Hepatocyte (in vitro differentiated cells): ENCODE results near the gene VOPP1. TPM values are rescaled to one million over a fixed set of nuclear protein-coding genes. Genes with fewer than 3 reads are reported as not detected.

Source experiments
- DNase-seq: peaks from one replicate; pipeline ENCODE4 v3.0.0-alpha.2; 2016; ENCODE audit warnings: low spot score
- H2AFZ ChIP-seq: fragments of 200-600 bp; sonication (generic); 2 replicates; pipeline ENCODE4 v1.6.0; 2016; ENCODE audit warnings: antibody characterized with exemption, mild to moderate bottlenecking
- H3K27ac ChIP-seq: fragments of 200-600 bp; sonication (generic); 2 replicates; pipeline ENCODE4 v1.5.1; 2016; ENCODE audit warnings: mild to moderate bottlenecking
- H3K27me3 ChIP-seq: fragments of 200-600 bp; sonication (generic); 2 replicates; pipeline ENCODE4 v1.6.1; 2016
- H3K36me3 ChIP-seq: fragments of 200-600 bp; sonication (generic); replicated peaks from 2 replicates; pipeline ENCODE4 v1.5.1; 2016; ENCODE audit warnings: low read depth; ENCODE audit not compliant: insufficient read depth
- H3K4me1 ChIP-seq: fragments of 200-600 bp; sonication (generic); 2 replicates; pipeline ENCODE4 v1.5.1; 2016; ENCODE audit warnings: mild to moderate bottlenecking, moderate library complexity; ENCODE audit not compliant: insufficient read depth
- H3K4me2 ChIP-seq: fragments of 200-600 bp; sonication (generic); 2 replicates; pipeline ENCODE4 v1.6.0; 2016
- H3K4me3 ChIP-seq: fragments of 200-600 bp; sonication (generic); 2 replicates; pipeline ENCODE4 v1.5.1; 2016; ENCODE audit warnings: mild to moderate bottlenecking
- H3K79me2 ChIP-seq: fragments of 200-600 bp; sonication (generic); 2 replicates; pipeline ENCODE4 v1.6.0; 2017; ENCODE audit warnings: mild to moderate bottlenecking
- H3K9me2 ChIP-seq: fragments of 200-600 bp; sonication (generic); replicated peaks from 2 replicates; pipeline ENCODE4 v1.6.0; 2017; ENCODE audit warnings: mild to moderate bottlenecking; ENCODE audit not compliant: insufficient read depth
- H3K9me3 ChIP-seq: fragments of 200-600 bp; sonication (generic); 2 replicates; pipeline ENCODE4 v1.5.1; 2016; ENCODE audit warnings: low read depth, mild to moderate bottlenecking
- H4K20me1 ChIP-seq: fragments of 200-600 bp; sonication (generic); 2 replicates; pipeline ENCODE4 v1.6.0; 2016; ENCODE audit warnings: mild to moderate bottlenecking; ENCODE audit not compliant: insufficient read depth, poor library complexity, severe bottlenecking
- EZH2 ChIP-seq: fragments of 200-600 bp; sonication (generic); IDR thresholded peaks from 2 replicates; pipeline ENCODE4 v1.6.1; 2016; ENCODE audit warnings: antibody characterized with exemption, mild to moderate bottlenecking, borderline replicate concordance
- EZH2phosphoT487 ChIP-seq: fragments of 200-600 bp; sonication (generic); IDR thresholded peaks from one replicate; pipeline ENCODE4 v1.6.1; 2018; ENCODE audit warnings: antibody characterized with exemption, mild to moderate bottlenecking, low read depth, moderate library complexity; ENCODE audit not compliant: unreplicated experiment, severe bottlenecking
- WGBS: methylation state at CpG from one replicate; pipeline ENCODE4 v1.1.6; 2016; ENCODE audit warnings: low lambda C conversion rate; ENCODE audit errors: missing lambda C conversion rate; 5-methylcytosine and 5-hydroxymethylcytosine counted together
- polyA plus RNA-seq: library from polyadenylated mRNA; unstranded; fragments of >200 nt; fragmentation: Nextera tagmentation; extraction: Ambion mirVana; gene quantifications from 2 replicates; pipeline ENCODE4 v1.2.1, GENCODE V29; 2016
- total RNA-seq: library from RNA; depleted of rRNA; stranded (reverse); fragments of >200 nt; gene quantifications from 2 replicates; pipeline ENCODE4 v1.2.3, GENCODE V29; 2014
- TF ChIP-seq, protein P1 (sequence below): fragments of 200-600 bp; sonication (generic); IDR thresholded peaks from 2 replicates; pipeline ENCODE4 v1.5.1; 2016; ENCODE audit warnings: antibody characterized with exemption, mild to moderate bottlenecking; ENCODE audit not compliant: poor library complexity

VOPP1 gene
- total and polyA plus RNA-seq, 2 experiments from 2014 or later, result 6.5 to 25.3 TPM

GRCh38 chr7:55556031-55556430 lies 16.3 kb downstream of the VOPP1 start:
- Histone ChIP-seq H3K27me3 (no peaks in the 10 kb centered on the region), H3K36me3 (no peaks in the 10 kb centered on the region), H3K4me1 (no peaks in the 10 kb centered on the region), H2AFZ (no peak overlapping the region), H3K4me3 (no peak overlapping the region), H3K9me3 (no peaks in the 10 kb centered on the region), H3K27ac (no peak overlapping the region), H3K4me2 (no peak overlapping the region), H4K20me1 (no peaks in the 10 kb centered on the region), H3K79me2 (peaks cover 38% of the 10 kb centered on the region), H3K9me2 (no peaks in the 10 kb centered on the region)
- no peak for TF ChIP-seq EZH2phosphoT487
- no peak for TF ChIP-seq EZH2
- TF ChIP-seq, protein P1, sequence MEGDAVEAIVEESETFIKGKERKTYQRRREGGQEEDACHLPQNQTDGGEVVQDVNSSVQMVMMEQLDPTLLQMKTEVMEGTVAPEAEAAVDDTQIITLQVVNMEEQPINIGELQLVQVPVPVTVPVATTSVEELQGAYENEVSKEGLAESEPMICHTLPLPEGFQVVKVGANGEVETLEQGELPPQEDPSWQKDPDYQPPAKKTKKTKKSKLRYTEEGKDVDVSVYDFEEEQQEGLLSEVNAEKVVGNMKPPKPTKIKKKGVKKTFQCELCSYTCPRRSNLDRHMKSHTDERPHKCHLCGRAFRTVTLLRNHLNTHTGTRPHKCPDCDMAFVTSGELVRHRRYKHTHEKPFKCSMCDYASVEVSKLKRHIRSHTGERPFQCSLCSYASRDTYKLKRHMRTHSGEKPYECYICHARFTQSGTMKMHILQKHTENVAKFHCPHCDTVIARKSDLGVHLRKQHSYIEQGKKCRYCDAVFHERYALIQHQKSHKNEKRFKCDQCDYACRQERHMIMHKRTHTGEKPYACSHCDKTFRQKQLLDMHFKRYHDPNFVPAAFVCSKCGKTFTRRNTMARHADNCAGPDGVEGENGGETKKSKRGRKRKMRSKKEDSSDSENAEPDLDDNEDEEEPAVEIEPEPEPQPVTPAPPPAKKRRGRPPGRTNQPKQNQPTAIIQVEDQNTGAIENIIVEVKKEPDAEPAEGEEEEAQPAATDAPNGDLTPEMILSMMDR, result no peak
- DNase-seq, result no peak
- 86% methylated on average over 1 of the region's 1 CpG for WGBS

DNA sequence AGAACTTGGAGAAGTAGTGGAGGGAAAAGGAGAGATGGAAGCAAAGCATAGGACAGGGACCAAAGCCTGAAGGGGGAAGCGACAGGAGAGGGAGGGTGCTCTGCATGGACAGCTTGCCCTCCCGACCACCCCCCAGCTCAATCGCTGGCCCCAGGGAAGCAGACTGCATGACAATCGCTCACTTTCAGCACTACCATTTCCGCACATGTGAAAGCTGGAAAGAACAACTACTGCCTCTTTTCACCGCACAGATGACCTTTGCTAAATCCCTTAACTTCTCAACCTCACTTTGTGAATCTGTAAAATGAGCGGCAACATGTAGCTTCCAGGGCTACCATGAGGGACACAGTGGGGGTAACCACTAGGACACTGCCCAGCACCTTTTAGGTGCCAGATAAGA lies 17.1 kb downstream of the VOPP1 start:
- H3K9me2 ChIP-seq, result no peaks in the 10 kb centered on the region
- no peak overlapping the region for H2AFZ ChIP-seq
- H3K79me2 ChIP-seq, result peaks cover 41% of the 10 kb centered on the region
- DNase-seq, result no peak
- no peaks in the 10 kb centered on the region for H3K9me3 ChIP-seq
- TF ChIP-seq EZH2 (no peak), EZH2phosphoT487 (no peak)
- TF ChIP-seq, protein P1, result no peak
- no peaks in the 10 kb centered on the region for H3K4me1 ChIP-seq
- H3K36me3 ChIP-seq, result no peaks in the 10 kb centered on the region
- H3K27ac ChIP-seq, result no peak overlapping the region
- H3K4me2 ChIP-seq, result no peak overlapping the region
- no peak overlapping the region for H3K4me3 ChIP-seq
- 80% methylated on average over 7 of the region's 7 CpGs for WGBS
- H3K27me3 ChIP-seq, result no peaks in the 10 kb centered on the region
- H4K20me1 ChIP-seq, result no peaks in the 10 kb centered on the region

- Histone ChIP-seq H3K4me3 (no peak overlapping the region), H3K4me1 (no peaks in the 10 kb centered on the region), H3K4me2 (no peak overlapping the region), H4K20me1 (no peaks in the 10 kb centered on the region), H3K36me3 (no peaks in the 10 kb centered on the region), H3K9me2 (no peaks in the 10 kb centered on the region), H3K27me3 (no peaks in the 10 kb centered on the region), H3K79me2 (peaks cover 47% of the 10 kb centered on the region), H2AFZ (no peak overlapping the region), H3K9me3 (no peaks in the 10 kb centered on the region), H3K27ac (no peak overlapping the region)
- TF ChIP-seq EZH2phosphoT487 (no peak), EZH2 (no peak)
- TF ChIP-seq, protein P1, result no peak
- 100% methylated on average over 1 of the region's 1 CpG for WGBS
- no peak for DNase-seq
Observed at GRCh38 chr7:55554038-55554437, 18.3 kb downstream of the VOPP1 start.

DNA sequence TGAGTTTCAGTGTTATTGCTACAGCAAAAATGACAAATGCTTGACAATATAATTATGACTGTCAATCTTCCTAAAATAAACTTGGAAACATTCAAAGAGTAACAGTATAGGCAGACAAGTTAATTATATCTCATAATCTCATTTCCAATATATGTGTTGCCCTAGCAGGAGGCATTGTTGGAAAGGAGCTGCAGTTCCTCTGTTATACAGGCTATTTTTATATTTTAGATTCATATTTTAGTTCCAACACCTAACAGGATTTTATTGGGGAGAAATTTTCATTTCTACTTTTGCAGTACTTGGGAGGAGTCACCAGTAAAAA lies 19.3 kb downstream of the VOPP1 start:
- TF ChIP-seq, protein P1, result no peak
- TF ChIP-seq EZH2 (no peak), EZH2phosphoT487 (no peak)
- Histone ChIP-seq H3K4me1 (no peaks in the 10 kb centered on the region), H3K9me2 (no peaks in the 10 kb centered on the region), H2AFZ (no peak overlapping the region), H4K20me1 (no peaks in the 10 kb centered on the region), H3K79me2 (peaks cover 56% of the 10 kb centered on the region), H3K4me3 (no peak overlapping the region), H3K27me3 (no peaks in the 10 kb centered on the region), H3K27ac (no peak overlapping the region), H3K36me3 (no peaks in the 10 kb centered on the region), H3K9me3 (no peaks in the 10 kb centered on the region), H3K4me2 (no peak overlapping the region)
- no peak for DNase-seq
